Measurements from ENCODE around the gene EDC4.
"Not testable (repeated sequence)": the region's sequence is repeated elsewhere in the genome, so short reads cannot be mapped to it uniquely, and the experiment has no call there.

EDC4 gene

DNA sequence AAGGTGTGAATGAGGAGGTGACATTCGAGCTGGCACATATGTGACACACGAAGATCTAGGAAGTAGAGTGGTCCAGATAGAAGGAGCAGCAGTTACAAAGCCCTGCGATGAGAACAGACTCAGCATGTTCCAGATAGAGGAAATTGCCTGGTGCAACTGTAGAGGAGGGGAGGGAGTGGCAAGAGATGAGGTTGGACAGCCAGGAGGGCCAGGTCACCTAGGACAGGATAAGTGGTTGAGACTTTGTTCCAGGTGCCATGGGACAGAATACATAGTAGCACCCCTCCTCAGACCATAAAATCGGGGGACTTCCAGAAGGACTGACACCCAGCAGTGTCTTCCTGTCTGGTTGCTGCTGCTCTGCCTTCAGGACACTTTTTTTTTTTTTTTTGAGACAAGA lies 14.4 kb upstream of the EDC4 start:
- DNase-seq (ENCODE audit: low spot score): no peak
- in situ Hi-C loops (cut with MboI; ENCODE audit: low sequenced_read_pairs, unreplicated experiment): no loop called here
- TF ChIP-seq, protein P1, sequence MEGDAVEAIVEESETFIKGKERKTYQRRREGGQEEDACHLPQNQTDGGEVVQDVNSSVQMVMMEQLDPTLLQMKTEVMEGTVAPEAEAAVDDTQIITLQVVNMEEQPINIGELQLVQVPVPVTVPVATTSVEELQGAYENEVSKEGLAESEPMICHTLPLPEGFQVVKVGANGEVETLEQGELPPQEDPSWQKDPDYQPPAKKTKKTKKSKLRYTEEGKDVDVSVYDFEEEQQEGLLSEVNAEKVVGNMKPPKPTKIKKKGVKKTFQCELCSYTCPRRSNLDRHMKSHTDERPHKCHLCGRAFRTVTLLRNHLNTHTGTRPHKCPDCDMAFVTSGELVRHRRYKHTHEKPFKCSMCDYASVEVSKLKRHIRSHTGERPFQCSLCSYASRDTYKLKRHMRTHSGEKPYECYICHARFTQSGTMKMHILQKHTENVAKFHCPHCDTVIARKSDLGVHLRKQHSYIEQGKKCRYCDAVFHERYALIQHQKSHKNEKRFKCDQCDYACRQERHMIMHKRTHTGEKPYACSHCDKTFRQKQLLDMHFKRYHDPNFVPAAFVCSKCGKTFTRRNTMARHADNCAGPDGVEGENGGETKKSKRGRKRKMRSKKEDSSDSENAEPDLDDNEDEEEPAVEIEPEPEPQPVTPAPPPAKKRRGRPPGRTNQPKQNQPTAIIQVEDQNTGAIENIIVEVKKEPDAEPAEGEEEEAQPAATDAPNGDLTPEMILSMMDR (IDR thresholded peaks at IDR 0.05; ENCODE audit: borderline replicate concordance, control extremely low read depth, extremely low read depth, insufficient read depth, missing control alignments): no peak

GRCh38 chr16:67860589-67861398 lies 12.1 kb upstream of the EDC4 start:
- TF ChIP-seq, protein P1 (IDR thresholded peaks at IDR 0.05; ENCODE audit: borderline replicate concordance, control extremely low read depth, extremely low read depth, insufficient read depth, missing control alignments): no peak
- no peak for DNase-seq (ENCODE audit: low spot score)
- in situ Hi-C loops (cut with MboI; ENCODE audit: low sequenced_read_pairs, unreplicated experiment): no loop called here

GRCh38 chr16:67861877-67862276 lies 11.0 kb upstream of the EDC4 start:
- no peak for DNase-seq (ENCODE audit: low spot score)
- in situ Hi-C loops (cut with MboI; ENCODE audit: low sequenced_read_pairs, unreplicated experiment): no loop called here
- TF ChIP-seq, protein P1 (IDR thresholded peaks at IDR 0.05; ENCODE audit: borderline replicate concordance, control extremely low read depth, extremely low read depth, insufficient read depth, missing control alignments): no peak

- in situ Hi-C loops (cut with MboI; ENCODE audit: low sequenced_read_pairs, unreplicated experiment): no loop called here
- TF ChIP-seq, protein P1 (IDR thresholded peaks at IDR 0.05; ENCODE audit: borderline replicate concordance, control extremely low read depth, extremely low read depth, insufficient read depth, missing control alignments): no peak
- no peak for DNase-seq (ENCODE audit: low spot score)
Observed at GRCh38 chr16:67862623-67863583, 9.9 kb upstream of the EDC4 start.

DNA sequence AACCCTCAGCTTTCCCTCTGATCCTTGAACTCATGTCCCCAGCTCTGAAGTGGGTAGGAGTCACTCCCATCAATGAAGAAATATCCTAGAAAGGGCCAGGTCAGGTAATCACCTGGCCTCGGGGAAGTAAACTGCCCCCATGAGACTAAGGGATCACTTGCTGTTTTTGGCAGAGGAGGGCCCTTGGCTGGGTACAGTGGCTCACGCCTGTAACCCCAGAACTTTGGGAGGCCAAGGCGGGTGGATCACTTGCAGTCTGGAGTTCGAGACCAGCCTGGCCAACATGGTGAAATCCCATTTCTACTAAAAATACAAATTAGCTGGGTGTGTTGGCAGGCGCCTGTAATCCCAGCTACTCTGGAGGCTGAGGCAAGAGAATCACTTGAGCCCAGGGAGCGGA lies 8.8 kb upstream of the EDC4 start:
- DNase-seq (ENCODE audit: low spot score); in situ Hi-C loops (cut with MboI; ENCODE audit: low sequenced_read_pairs, unreplicated experiment): not testable (repeated sequence)

- DNase-seq (ENCODE audit: low spot score): no peak
- TF ChIP-seq, protein P1 (IDR thresholded peaks at IDR 0.05; ENCODE audit: borderline replicate concordance, control extremely low read depth, extremely low read depth, insufficient read depth, missing control alignments): no peak
- in situ Hi-C loops (cut with MboI; ENCODE audit: low sequenced_read_pairs, unreplicated experiment): no loop called here
Observed at GRCh38 chr16:67864594-67864993, 8.3 kb upstream of the EDC4 start.

DNA sequence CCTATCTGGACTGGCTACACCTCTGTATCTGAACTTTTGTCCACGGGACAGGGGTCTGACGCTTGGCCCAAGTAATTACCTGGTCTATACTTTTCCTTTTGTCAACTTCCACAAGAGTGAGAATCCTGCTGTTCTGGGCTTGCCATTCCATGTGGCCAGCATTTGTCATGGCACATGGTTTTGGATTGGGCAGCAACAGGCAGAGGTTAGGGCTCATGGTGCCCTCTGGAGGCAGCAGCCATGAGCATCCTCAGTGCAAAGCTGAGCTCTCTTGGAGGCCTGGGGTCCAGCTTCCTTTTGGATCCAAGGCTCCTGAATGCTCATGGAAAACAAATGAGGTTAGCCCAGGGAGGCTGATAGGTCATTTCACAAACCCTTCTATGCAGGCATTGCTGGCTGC lies 7.5 kb upstream of the EDC4 start:
- TF ChIP-seq, protein P1 (IDR thresholded peaks at IDR 0.05; ENCODE audit: borderline replicate concordance, control extremely low read depth, extremely low read depth, insufficient read depth, missing control alignments): peak; percentile 50
- in situ Hi-C loops (cut with MboI; ENCODE audit: low sequenced_read_pairs, unreplicated experiment): no loop called here
- DNase-seq (ENCODE audit: low spot score): peak; percentile 53

All from GM13976 (cell line).